BE2C (cell line): ENCODE data around the gene OLA1.

Source experiments
- DNase-seq: peaks from one replicate; pipeline ENCODE4 v3.0.0-alpha.2; 2020
- H3K27me3 ChIP-seq: fragments of 250-450 bp; sonication (Bioruptor Pico); 2 replicates; pipeline ENCODE4 v1.5.1; 2020; ENCODE audit warnings: mild to moderate bottlenecking
- H3K36me3 ChIP-seq: fragments of 250-450 bp; sonication (Bioruptor Pico); 2 replicates; pipeline ENCODE4 v1.5.1; 2020; ENCODE audit warnings: mild to moderate bottlenecking
- H3K4me1 ChIP-seq: fragments of 250-450 bp; sonication (Bioruptor Pico); 2 replicates; pipeline ENCODE4 v1.5.1; 2020
- H3K4me3 ChIP-seq: 2 replicates; pipeline ENCODE4 v1.5.1; 2011; ENCODE audit warnings: low read depth, low read length
- H3K9me3 ChIP-seq: fragments of 250-450 bp; sonication (Bioruptor Pico); 2 replicates; pipeline ENCODE4 v1.5.1; 2020
- TF ChIP-seq, protein P1 (sequence below): IDR thresholded peaks from 2 replicates; pipeline ENCODE4 v1.5.1; 2012; ENCODE audit warnings: mild to moderate bottlenecking, low read depth, low read length

Gene OLA1

DNA sequence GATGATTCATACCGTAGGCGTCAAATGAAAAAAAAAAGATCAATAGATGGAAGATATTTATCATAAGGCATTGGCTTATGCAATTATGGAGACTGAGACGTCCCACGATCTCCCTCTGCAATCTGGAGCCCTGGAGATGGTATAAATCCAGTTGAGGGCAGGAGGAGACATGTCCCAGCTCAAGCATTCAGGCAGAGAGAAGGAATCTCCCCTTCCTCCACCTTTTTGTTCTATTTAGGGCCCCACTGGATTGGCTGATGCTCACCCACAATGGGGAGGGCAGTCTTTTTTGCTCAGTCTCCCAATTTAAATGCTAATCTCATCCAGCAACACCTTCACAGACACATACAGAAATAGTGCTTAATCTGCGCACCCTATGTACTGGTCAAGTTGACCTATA is 18.0 kb upstream of the OLA1 start:
- no peaks in the 10 kb centered on the region for H3K27me3 ChIP-seq
- H3K4me3 ChIP-seq = no peak overlapping the region
- H3K4me1 ChIP-seq = no peaks in the 10 kb centered on the region
- H3K36me3 ChIP-seq = no peaks in the 10 kb centered on the region
- no peak for DNase-seq
- H3K9me3 ChIP-seq = no peaks in the 10 kb centered on the region
- TF ChIP-seq, protein P1, sequence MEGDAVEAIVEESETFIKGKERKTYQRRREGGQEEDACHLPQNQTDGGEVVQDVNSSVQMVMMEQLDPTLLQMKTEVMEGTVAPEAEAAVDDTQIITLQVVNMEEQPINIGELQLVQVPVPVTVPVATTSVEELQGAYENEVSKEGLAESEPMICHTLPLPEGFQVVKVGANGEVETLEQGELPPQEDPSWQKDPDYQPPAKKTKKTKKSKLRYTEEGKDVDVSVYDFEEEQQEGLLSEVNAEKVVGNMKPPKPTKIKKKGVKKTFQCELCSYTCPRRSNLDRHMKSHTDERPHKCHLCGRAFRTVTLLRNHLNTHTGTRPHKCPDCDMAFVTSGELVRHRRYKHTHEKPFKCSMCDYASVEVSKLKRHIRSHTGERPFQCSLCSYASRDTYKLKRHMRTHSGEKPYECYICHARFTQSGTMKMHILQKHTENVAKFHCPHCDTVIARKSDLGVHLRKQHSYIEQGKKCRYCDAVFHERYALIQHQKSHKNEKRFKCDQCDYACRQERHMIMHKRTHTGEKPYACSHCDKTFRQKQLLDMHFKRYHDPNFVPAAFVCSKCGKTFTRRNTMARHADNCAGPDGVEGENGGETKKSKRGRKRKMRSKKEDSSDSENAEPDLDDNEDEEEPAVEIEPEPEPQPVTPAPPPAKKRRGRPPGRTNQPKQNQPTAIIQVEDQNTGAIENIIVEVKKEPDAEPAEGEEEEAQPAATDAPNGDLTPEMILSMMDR = no peak

- H3K36me3 ChIP-seq = no peaks in the 10 kb centered on the region
- H3K4me1 ChIP-seq = no peaks in the 10 kb centered on the region
- H3K4me3 ChIP-seq = no peak overlapping the region
- H3K27me3 ChIP-seq = no peaks in the 10 kb centered on the region
- no peak for DNase-seq
- no peaks in the 10 kb centered on the region for H3K9me3 ChIP-seq
- TF ChIP-seq, protein P1 = no peak
These were observed 15.7 kb upstream of the OLA1 start for GRCh38 chr2:174263997-174264396.

- TF ChIP-seq, protein P1 = no peak
- no peaks in the 10 kb centered on the region for H3K9me3 ChIP-seq
- no peaks in the 10 kb centered on the region for H3K27me3 ChIP-seq
- H3K4me1 ChIP-seq = no peaks in the 10 kb centered on the region
- H3K36me3 ChIP-seq = no peaks in the 10 kb centered on the region
- no peak for DNase-seq
- H3K4me3 ChIP-seq = no peak overlapping the region
These were observed 11.6 kb upstream of the OLA1 start for GRCh38 chr2:174259981-174260380.

- Histone ChIP-seq H3K27me3 (no peaks in the 10 kb centered on the region), H3K36me3 (no peaks in the 10 kb centered on the region), H3K9me3 (no peaks in the 10 kb centered on the region), H3K4me1 (no peaks in the 10 kb centered on the region), H3K4me3 (no peak overlapping the region)
- TF ChIP-seq, protein P1 = no peak
- DNase-seq = no peak
These were observed 5.9 kb upstream of the OLA1 start for GRCh38 chr2:174254267-174254666.

DNA sequence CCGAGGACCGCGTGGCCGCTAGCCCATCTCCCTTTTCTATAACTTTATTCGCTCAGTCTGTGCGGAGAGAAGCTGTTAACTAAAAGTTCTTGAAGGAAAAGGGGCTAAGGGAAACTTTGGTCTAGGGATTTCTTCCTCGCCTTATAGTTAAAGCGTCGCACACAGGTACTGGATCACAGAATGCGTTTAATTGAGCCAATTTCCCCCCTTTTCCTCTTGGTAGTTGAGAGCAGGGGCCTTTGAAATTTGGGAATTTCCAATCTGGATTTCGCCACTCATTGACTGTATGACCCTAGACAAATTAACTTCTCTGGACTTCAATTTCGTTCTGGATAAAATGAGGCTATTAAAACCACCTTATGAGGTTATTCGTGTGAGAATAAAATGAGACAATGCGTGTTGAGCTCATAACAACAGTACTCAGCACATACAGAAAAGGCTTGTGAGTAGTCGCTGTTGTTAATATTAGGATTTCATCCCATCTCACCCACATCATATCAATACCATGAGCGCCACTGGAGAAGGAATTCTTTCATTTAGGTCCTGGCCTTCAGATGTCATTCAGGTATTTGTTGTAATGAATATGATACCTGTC is 763 bp upstream of the OLA1 start:
- Histone ChIP-seq H3K27me3 (no peaks in the 10 kb centered on the region), H3K9me3 (no peaks in the 10 kb centered on the region), H3K4me1 (no peaks in the 10 kb centered on the region), H3K4me3 (peak overlapping the region; percentile 34), H3K36me3 (no peaks in the 10 kb centered on the region)
- TF ChIP-seq, protein P1 = no peak
- no peak for DNase-seq

- Histone ChIP-seq H3K4me3 (peak overlapping the region; percentile 77), H3K9me3 (no peaks in the 10 kb centered on the region), H3K27me3 (no peaks in the 10 kb centered on the region), H3K36me3 (no peaks in the 10 kb centered on the region), H3K4me1 (no peaks in the 10 kb centered on the region)
- TF ChIP-seq, protein P1 = no peak
- no peak for DNase-seq
These were observed 702 bp downstream of the OLA1 start for GRCh38 chr2:174247474-174248186.
